ENCODE measurements around the gene CSF3. TPM values are rescaled to one million over a fixed set of nuclear protein-coding genes. Genes with fewer than 3 reads are reported as not detected.

The CSF3 gene
- total RNA-seq, 1 donor from 2014 or later, result not detected

DNA sequence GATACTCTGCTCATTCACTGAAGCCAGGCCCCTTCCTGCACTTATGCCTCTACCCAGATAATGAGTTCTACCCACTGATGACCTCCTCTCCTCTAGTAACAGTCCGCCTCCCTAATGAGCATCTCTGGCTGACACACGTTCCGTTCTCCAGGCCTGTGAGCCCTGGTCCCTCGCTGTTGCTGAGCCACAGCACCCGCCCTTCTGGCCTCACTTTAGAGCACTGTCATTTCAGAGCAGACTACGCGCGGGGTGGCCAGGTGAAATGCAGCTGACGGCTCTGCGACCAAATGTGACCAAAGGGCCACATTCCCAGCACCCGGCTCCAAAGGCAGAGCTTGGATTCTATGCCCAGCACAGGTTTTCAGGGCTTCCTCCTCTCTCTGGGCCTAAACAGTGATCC lies 20.8 kb upstream of the CSF3 start:
- Histone ChIP-seq H3K9ac (ENCODE audit: low read length) (no peak overlapping the region), H3K27ac (ENCODE audit: low read depth, low read length) (no peak overlapping the region), H3K4me3 (ENCODE audit: insufficient read depth, low read depth, low read length) (no peak overlapping the region), H3K4me2 (ENCODE audit: low read length) (no peak overlapping the region), H3K27me3 (ENCODE audit: insufficient read depth, low read length) (no peaks in the 10 kb centered on the region), H4K20me1 (ENCODE audit: insufficient read depth, low read length) (peaks cover 36% of the 10 kb centered on the region), H3K9me3 (ENCODE audit: insufficient read depth, low read depth, low read length) (no peaks in the 10 kb centered on the region), H3K79me2 (ENCODE audit: insufficient read depth, low read length) (no peaks in the 10 kb centered on the region), H3K36me3 (ENCODE audit: insufficient read depth, low read length) (peaks cover 60% of the 10 kb centered on the region), H2AFZ (ENCODE audit: low read depth, low read length) (no peak overlapping the region), H3K4me1 (ENCODE audit: insufficient read depth, low read length) (no peaks in the 10 kb centered on the region)
- H3K36me3 Mint-ChIP-seq (ENCODE audit: low read depth, unreplicated experiment), result peaks cover 35% of the 10 kb centered on the region
- DNase-seq (ENCODE audit: low read depth) (no peak), FAIRE-seq (no peak)
- no peaks in the 10 kb centered on the region for H3K9me3 Mint-ChIP-seq (ENCODE audit: unreplicated experiment)
- peaks cover 2% of the 10 kb centered on the region for H3K4me1 Mint-ChIP-seq (ENCODE audit: low read depth, unreplicated experiment)
- no peak overlapping the region for H3K4me3 Mint-ChIP-seq (ENCODE audit: unreplicated experiment)
- no peaks in the 10 kb centered on the region for H3K27me3 Mint-ChIP-seq (ENCODE audit: low read depth, unreplicated experiment)
- H3K27ac Mint-ChIP-seq (ENCODE audit: unreplicated experiment), result peak overlapping the region; percentile 72
- TF ChIP-seq, protein P1, sequence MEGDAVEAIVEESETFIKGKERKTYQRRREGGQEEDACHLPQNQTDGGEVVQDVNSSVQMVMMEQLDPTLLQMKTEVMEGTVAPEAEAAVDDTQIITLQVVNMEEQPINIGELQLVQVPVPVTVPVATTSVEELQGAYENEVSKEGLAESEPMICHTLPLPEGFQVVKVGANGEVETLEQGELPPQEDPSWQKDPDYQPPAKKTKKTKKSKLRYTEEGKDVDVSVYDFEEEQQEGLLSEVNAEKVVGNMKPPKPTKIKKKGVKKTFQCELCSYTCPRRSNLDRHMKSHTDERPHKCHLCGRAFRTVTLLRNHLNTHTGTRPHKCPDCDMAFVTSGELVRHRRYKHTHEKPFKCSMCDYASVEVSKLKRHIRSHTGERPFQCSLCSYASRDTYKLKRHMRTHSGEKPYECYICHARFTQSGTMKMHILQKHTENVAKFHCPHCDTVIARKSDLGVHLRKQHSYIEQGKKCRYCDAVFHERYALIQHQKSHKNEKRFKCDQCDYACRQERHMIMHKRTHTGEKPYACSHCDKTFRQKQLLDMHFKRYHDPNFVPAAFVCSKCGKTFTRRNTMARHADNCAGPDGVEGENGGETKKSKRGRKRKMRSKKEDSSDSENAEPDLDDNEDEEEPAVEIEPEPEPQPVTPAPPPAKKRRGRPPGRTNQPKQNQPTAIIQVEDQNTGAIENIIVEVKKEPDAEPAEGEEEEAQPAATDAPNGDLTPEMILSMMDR (IDR thresholded peaks at IDR 0.05; ENCODE audit: insufficient read depth, low read depth, low read length), result no peak
- no peak for TF ChIP-seq EZH2 (IDR thresholded peaks at IDR 0.05; ENCODE audit: insufficient read depth, low read length)

DNA sequence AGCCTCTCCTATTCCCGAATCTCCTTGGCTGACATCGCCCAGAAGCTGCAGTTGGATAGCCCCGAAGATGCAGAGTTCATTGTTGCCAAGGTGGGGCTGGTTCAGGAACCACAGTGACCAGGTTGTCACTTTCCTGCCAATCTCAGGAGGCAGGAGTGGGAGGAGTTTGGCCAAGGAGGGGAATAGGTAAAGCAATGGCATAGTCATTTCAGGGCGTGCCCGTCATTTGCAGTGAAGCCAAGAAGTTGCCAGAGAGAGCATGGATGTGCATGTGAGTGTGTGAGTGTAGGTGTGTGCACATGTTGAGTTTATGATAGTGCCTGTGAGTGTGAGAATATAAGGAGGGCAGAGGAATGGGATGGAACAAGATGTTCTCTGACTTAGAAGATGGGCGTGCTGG lies 19.8 kb upstream of the CSF3 start:
- no peaks in the 10 kb centered on the region for H3K4me1 ChIP-seq (ENCODE audit: insufficient read depth, low read length)
- H3K4me3 ChIP-seq (ENCODE audit: insufficient read depth, low read depth, low read length), result no peak overlapping the region
- peaks cover 33% of the 10 kb centered on the region for H3K36me3 Mint-ChIP-seq (ENCODE audit: low read depth, unreplicated experiment)
- H3K27ac ChIP-seq (ENCODE audit: low read depth, low read length), result no peak overlapping the region
- no peak overlapping the region for H2AFZ ChIP-seq (ENCODE audit: low read depth, low read length)
- H3K9me3 Mint-ChIP-seq (ENCODE audit: unreplicated experiment), result no peaks in the 10 kb centered on the region
- TF ChIP-seq, protein P1 (IDR thresholded peaks at IDR 0.05; ENCODE audit: insufficient read depth, low read depth, low read length), result no peak
- no peak for TF ChIP-seq EZH2 (IDR thresholded peaks at IDR 0.05; ENCODE audit: insufficient read depth, low read length)
- H3K79me2 ChIP-seq (ENCODE audit: insufficient read depth, low read length), result no peaks in the 10 kb centered on the region
- H3K4me3 Mint-ChIP-seq (ENCODE audit: unreplicated experiment), result no peak overlapping the region
- no peak overlapping the region for H3K9ac ChIP-seq (ENCODE audit: low read length)
- DNase-seq (ENCODE audit: low read depth) (no peak), FAIRE-seq (no peak)
- H3K27me3 ChIP-seq (ENCODE audit: insufficient read depth, low read length), result no peaks in the 10 kb centered on the region
- H3K27ac Mint-ChIP-seq (ENCODE audit: unreplicated experiment), result no peak overlapping the region
- H3K27me3 Mint-ChIP-seq (ENCODE audit: low read depth, unreplicated experiment), result no peaks in the 10 kb centered on the region
- peaks cover 2% of the 10 kb centered on the region for H3K4me1 Mint-ChIP-seq (ENCODE audit: low read depth, unreplicated experiment)
- H3K36me3 ChIP-seq (ENCODE audit: insufficient read depth, low read length), result peaks cover 52% of the 10 kb centered on the region
- H3K9me3 ChIP-seq (ENCODE audit: insufficient read depth, low read depth, low read length), result no peaks in the 10 kb centered on the region
- peaks cover 36% of the 10 kb centered on the region for H4K20me1 ChIP-seq (ENCODE audit: insufficient read depth, low read length)
- no peak overlapping the region for H3K4me2 ChIP-seq (ENCODE audit: low read length)

DNA sequence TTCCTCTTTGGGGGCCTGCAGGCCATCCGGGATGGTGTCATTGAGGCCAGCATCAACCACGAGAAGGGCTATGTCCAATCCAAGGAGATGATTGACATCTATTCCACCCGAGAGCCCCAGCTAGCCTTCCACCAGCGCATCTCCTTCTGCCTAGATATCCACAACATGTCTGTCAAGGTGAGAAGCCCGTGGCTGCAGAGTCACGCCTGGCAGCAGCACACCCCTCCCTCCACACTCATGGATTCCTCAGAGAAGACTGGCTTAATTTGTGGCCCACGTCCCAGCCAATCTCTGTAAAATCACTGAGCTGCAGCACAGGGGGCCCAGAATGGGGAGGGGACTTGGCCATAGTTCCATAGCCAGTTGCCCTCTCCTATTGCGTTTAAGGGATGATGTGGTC lies 19.1 kb upstream of the CSF3 start:
- no peaks in the 10 kb centered on the region for H3K4me1 ChIP-seq (ENCODE audit: insufficient read depth, low read length)
- H3K79me2 ChIP-seq (ENCODE audit: insufficient read depth, low read length), result no peaks in the 10 kb centered on the region
- no peak for TF ChIP-seq EZH2 (IDR thresholded peaks at IDR 0.05; ENCODE audit: insufficient read depth, low read length)
- TF ChIP-seq, protein P1 (IDR thresholded peaks at IDR 0.05; ENCODE audit: insufficient read depth, low read depth, low read length), result no peak
- Mint-ChIP-seq H3K4me3 (ENCODE audit: unreplicated experiment) (no peak overlapping the region), H3K27me3 (ENCODE audit: low read depth, unreplicated experiment) (no peaks in the 10 kb centered on the region), H3K36me3 (ENCODE audit: low read depth, unreplicated experiment) (peaks cover 33% of the 10 kb centered on the region), H3K9me3 (ENCODE audit: unreplicated experiment) (no peaks in the 10 kb centered on the region), H3K4me1 (ENCODE audit: low read depth, unreplicated experiment) (peaks cover 2% of the 10 kb centered on the region), H3K27ac (ENCODE audit: unreplicated experiment) (no peak overlapping the region)
- H3K36me3 ChIP-seq (ENCODE audit: insufficient read depth, low read length), result peaks cover 48% of the 10 kb centered on the region
- FAIRE-seq (no peak), DNase-seq (ENCODE audit: low read depth) (no peak)
- no peaks in the 10 kb centered on the region for H3K9me3 ChIP-seq (ENCODE audit: insufficient read depth, low read depth, low read length)
- no peak overlapping the region for H3K9ac ChIP-seq (ENCODE audit: low read length)
- no peaks in the 10 kb centered on the region for H3K27me3 ChIP-seq (ENCODE audit: insufficient read depth, low read length)
- no peak overlapping the region for H2AFZ ChIP-seq (ENCODE audit: low read depth, low read length)
- H3K4me3 ChIP-seq (ENCODE audit: insufficient read depth, low read depth, low read length), result no peak overlapping the region
- H3K4me2 ChIP-seq (ENCODE audit: low read length), result no peak overlapping the region
- H3K27ac ChIP-seq (ENCODE audit: low read depth, low read length), result no peak overlapping the region
- peaks cover 36% of the 10 kb centered on the region for H4K20me1 ChIP-seq (ENCODE audit: insufficient read depth, low read length)

Measured in astrocyte (in vitro differentiated cells and primary cell).